ENCODE results near the gene ATP6V1C2.

The ATP6V1C2 gene

GRCh38 chr2:10733566-10733925 is 12.1 kb downstream of the ATP6V1C2 start:
- no peak for DNase-seq

DNA sequence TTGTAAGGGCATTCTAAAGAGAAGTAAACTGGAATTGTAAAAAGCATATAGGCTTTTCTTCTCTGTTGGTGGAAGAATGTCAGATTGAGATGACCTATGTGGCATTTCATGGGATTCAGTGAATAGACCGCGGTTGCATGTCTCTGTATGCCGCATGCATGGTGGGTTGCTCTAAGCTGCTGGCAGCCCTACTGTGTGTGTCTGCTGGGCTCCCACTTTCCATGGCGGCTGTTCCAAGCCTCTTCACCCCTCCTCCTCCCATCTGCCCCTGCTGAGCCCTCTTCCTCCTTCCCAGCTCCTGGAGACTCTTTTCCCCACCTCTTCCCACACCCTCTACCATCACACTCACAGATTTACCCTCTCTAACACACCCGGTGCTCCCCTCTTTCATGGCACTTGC is 12.6 kb downstream of the ATP6V1C2 start:
- no peak for DNase-seq

DNA sequence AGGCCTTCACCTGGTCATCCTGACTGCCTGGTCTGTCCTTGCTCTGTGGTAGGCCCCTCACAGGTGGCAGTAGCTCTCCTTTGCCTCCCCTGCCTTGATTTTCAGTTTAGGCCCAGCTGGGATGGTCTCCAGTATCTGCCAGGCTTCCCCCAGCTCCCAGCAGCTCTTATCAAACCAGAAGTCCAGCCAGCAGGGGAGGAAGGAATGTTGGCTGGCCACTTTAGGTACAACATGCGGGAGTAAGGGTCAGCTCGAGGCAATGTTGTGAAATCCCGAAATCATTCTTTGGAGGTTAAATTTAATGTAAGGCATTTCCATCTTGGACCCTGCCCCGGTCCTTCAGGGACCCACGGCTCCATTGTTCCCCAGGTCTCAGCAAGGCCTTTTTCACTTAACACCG is 16.8 kb downstream of the ATP6V1C2 start:
- DNase-seq: no peak

DNA sequence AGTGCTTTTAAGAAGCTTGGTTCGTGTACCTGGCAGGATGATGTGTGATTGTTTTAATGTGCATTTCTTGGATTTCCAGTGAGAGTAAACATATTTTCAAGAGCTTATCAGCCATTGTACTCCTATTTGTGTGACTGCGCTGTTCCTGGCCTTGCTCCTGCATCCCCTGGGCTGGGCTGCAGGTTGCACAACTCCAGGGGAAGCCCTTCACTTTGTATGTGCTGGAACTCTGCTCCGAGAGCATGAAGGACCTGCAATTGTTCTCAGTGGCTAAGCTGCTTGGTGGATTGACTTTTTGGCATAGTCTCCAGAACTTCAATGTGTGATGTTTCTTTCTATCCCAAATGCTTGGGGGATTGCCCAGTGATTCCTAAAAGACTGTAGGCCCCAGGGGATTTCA is 18.8 kb downstream of the ATP6V1C2 start:
- no peak for DNase-seq

GRCh38 chr2:10741139-10741538 is 19.7 kb downstream of the ATP6V1C2 start:
- DNase-seq: no peak

GRCh38 chr2:10742666-10743065 is 21.2 kb downstream of the ATP6V1C2 start:
- no peak for DNase-seq

GRCh38 chr2:10750610-10751009 is 29.2 kb downstream of the ATP6V1C2 start:
- no peak for DNase-seq

DNA sequence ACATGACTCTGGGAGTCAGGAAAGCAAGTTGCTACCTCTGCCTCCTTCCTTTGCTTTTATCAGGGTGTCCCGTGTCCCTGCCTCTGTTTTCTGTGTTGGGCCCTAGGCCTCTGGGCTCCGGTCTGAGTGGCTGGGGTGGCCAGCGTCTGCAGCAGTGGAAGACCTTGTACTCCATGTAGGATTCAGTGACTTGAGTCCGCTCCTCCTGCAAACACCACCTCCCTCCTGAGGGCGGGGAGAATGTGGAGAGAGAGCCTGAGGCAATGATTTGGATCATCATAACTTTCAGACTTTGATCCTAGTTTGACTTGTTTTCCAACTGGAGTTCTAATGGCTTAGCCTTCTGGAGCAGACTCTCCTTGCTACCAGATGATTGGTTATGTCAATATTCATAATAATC is 30.8 kb downstream of the ATP6V1C2 start:
- DNase-seq: no peak

DNA sequence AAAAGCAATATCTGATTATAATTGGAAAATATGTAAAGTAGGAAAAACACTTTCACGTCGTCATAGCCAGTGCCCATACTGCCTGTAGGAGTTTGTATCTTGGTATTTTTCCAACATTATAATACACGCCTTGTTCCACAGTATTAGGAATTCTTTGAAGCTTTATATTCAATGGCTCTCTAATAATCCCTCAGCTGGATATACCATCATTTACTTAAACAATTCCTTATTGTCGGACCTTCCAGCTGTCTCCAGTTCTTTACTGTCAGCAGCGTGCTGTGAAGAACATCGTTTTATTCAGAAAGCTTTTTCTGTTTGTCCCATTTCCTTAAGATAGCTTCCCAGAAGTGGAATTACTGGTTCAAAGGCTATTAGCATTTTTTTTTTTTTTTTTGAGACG is 31.7 kb downstream of the ATP6V1C2 start:
- DNase-seq: no peak

DNA sequence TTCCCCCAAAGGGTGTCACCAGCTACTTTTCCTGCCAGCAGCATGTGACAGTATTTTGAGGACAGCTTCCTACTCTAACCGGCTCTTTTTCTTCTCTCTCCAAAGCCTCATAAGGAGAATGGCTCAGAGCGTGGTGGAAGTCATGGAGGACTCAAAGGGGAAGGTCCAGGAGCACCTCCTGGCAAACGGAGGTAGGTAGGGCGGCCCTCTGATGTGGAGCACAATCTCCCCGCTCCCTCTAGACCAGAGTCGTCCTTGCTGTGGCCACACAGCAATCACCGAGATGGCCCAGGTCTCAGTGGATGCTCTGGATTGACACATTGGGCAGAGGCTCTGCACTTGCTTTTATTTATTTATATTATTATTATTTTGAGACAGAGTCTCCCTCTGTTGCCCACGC is 32.4 kb downstream of the ATP6V1C2 start:
- no peak for DNase-seq

- no peak for DNase-seq
Observed at GRCh38 chr2:10755621-10756020, 34.2 kb downstream of the ATP6V1C2 start.

GRCh38 chr2:10757814-10758286 is 36.4 kb downstream of the ATP6V1C2 start:
- DNase-seq: no peak

GRCh38 chr2:10759151-10759714 is 37.8 kb downstream of the ATP6V1C2 start:
- no peak for DNase-seq

DNA sequence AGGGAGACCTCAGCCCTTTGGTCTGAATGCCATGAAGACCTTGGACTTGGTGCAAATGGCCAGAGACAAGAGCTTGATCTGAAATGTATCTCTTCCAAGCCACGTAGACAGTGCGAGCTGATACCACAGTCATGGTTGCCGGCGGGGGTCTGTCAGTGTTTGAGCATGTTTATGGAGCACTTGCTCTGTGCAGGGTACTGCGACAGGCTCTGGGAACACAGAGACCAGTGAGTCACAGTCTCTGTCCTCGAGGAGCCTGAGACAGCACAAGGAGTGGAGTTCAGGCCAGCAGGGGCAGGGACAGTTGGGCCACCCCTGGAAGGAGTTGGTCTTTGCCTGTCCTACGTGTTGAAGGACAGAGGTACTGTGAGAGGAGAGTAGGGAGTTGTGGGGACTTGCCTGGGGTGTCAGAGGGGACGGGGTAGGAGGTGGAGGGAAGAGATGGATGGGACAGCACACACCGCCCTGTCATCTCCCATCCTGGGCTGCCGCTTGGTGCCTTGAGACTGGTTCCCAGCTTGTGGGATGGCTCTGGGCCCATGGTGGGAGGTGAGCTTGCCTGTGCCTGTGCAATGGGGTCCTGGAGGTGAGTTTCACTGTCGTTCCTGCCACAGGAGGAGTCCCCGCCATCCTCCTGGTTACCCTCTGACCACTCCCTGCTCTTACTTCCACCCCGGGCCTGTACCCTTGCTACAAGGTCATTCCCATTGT is 39.5 kb downstream of the ATP6V1C2 start:
- no peak for DNase-seq

- no peak for DNase-seq
Observed at GRCh38 chr2:10761591-10761990, 40.2 kb downstream of the ATP6V1C2 start.

DNA sequence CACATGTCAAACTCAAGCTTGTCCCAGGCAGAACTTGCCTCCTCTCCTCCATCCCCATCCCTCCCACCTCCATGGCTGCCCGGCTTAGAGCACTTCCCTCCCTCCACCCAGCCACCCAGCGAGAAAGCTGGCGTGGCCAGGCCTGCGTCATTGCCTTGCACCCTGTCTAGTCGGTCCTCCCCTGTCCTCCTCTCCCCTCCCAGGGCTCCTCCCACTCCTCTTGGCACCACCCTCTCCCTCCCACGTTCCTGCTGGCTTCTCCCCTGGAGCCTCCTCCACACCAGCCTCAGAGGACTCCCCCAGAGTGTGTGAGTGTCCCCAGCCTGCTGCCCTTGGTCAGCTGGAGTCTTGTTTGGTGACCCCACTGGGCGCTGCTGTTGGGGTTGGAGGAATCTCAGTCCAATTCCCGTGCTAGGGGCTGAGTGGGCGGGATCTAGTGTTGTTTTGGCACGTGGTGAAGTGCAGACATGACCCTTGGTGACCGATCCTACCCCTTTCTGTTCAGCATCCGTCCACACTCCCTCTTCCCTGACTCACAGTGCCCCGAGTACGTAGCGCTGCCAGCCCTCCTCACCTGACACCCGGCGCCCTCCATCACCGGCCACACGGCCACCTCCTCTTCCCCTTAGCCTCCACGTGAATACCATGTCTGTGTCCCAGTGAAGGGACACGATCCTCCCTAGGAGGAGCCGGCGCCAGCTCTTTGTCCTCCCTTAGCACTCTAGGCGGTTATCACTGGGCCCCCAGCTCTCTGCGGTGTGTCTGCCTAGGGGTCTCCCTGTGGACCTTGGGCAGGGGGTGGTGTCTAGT is 41.4 kb downstream of the ATP6V1C2 start:
- no peak for DNase-seq

GRCh38 chr2:10763461-10763800 is 42.0 kb downstream of the ATP6V1C2 start:
- DNase-seq: no peak

DNA sequence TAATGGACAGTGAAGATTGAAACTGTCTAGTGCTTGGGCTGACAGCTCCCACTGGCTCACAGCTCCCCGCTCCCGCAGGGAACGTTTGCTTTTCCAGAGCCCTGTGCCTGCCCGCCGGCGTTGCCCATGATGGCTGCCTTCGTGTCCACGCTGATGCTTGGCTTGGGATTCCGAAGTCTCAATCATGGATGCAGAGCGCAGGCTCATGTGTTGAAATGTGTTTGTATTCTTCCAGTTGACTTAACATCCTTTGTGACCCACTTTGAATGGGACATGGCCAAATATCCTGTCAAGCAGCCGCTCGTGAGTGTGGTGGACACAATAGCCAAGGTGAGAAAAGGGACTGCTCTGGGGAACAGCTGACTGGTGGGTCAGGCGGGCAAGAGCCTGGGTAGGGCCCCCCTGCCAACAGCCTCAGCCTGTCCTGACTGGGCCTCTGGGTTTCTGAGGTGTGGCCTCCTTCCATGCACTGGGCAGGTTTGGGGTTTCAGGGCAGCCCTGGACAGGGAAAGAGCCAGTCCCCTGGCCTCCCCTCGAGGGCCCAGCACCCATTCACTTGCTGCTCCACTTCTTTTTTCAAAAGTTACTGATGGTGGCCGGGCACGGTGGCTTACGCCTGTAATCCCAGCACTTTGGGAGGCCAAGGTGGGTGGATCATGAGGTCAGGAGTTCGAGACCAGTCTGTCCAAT is 42.8 kb downstream of the ATP6V1C2 start:
- no peak for DNase-seq

DNA sequence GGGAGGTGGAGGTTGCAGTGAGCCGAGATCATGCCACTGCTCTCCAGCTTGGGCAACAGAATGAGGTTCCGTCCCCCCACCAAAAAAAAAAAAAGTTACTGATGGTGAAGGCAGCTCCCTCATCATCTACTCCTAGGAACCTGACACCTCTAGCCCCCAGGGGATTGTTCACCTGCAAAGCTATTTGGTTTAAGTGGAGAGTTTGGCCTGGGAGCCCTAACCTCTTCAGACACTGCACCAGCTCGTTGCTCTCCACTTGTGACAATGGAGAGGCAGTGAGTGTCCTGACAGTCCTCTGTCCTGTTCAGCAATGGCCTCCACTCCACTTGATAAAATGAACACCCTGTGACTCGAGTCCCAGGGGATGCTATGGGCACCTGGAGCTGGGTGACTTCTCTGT is 43.5 kb downstream of the ATP6V1C2 start:
- no peak for DNase-seq

GRCh38 chr2:10765461-10765860 is 44.0 kb downstream of the ATP6V1C2 start:
- no peak for DNase-seq

DNA sequence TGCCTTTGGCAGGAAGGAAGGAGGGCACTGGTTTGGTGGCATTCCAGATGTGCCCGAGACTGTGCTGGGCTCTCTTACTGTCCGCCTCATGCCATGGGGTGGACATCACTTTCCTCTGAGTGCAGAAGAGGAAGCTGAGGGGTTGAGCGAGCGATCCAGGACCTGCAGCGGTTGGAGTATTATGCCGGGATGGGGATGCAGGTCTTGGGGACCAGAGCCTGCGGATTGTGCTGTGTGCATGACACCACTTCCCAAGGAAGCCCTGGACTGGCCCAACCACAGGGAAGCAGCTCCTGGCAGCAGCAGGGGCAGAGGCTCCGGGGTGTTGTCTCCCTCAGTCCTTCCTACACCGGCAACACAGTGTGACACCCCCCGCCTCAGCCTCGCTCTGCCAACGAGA is 44.5 kb downstream of the ATP6V1C2 start:
- DNase-seq: no peak

DNA sequence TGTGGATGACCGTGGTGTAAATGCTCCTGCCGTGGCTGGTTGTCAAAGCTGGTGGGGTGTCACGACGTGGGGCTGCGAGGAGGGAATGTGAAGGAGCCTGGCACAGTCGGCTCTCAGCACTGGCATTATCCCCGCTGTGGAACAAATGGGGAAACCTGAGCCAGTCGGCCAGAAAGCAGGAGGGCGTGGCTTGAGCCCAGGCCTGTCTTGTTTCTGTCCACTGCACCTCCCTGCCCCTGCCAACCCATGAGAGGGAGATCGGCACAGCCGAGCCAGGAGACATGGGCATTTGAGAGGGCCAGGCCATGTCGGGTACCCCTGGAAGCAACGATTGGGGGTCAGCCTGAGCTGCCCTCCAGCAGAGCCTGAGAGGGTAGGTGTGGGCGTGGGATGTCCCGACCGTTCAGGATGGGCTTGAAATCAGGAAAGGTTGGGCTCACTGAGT is 46.7 kb downstream of the ATP6V1C2 start:
- no peak for DNase-seq

- no peak for DNase-seq
Observed at GRCh38 chr2:10770956-10771750, 49.7 kb downstream of the ATP6V1C2 start.

All from activated CD8-positive, alpha-beta memory T cell treated with anti-CD3 and anti-CD28 coated beads, Interleukin-2, amount 50 U/mL, for 48 hours (primary cell).